Keratinocyte (primary cell): ENCODE data around the gene SPATA12.

Experiments
- EZH2 ChIP-seq: IDR thresholded peaks from one replicate; pipeline ENCODE4 v1.6.1; 2012; ENCODE audit warnings: inconsistent platforms, mild to moderate bottlenecking, low read length, moderate library complexity
- TF ChIP-seq, protein P1 (sequence below), 3 experiments: IDR thresholded peaks in 1 of 3; conservative IDR thresholded peaks in 1 of 3; optimal IDR thresholded peaks in 1 of 3; 2 replicates in 2 of 3; 3 replicates in 1 of 3; pipeline versions ENCODE3 to v1.5.1; 2011; ENCODE audit warnings: low read length in 3 of 3, mild to moderate bottlenecking in 3 of 3, moderate library complexity in 2 of 3, control low read depth in 1 of 3, inconsistent platforms in 1 of 3; ENCODE audit not compliant: insufficient read depth in 2 of 3; ENCODE audit errors: extremely low read depth in 1 of 3

DNA sequence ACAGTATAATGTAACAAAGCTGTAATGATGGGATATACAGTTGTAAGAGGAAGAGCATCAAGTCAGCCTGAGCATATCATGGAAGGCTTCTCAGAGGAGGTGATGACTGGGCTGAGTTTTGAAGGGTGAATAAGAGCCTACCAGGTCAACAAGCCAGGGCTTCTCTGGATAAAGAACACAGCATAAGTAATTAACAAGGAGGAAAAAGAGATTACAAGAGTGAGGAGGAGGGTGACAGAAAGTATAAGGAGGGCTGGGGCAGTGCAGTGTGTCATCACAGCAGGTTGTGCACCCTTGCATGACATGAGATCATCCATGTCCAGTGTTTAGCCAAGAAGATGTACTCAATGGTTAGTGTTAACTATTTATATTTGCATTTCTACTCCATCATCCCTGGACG is 16.9 kb upstream of the SPATA12 start:
- TF ChIP-seq, protein P1, sequence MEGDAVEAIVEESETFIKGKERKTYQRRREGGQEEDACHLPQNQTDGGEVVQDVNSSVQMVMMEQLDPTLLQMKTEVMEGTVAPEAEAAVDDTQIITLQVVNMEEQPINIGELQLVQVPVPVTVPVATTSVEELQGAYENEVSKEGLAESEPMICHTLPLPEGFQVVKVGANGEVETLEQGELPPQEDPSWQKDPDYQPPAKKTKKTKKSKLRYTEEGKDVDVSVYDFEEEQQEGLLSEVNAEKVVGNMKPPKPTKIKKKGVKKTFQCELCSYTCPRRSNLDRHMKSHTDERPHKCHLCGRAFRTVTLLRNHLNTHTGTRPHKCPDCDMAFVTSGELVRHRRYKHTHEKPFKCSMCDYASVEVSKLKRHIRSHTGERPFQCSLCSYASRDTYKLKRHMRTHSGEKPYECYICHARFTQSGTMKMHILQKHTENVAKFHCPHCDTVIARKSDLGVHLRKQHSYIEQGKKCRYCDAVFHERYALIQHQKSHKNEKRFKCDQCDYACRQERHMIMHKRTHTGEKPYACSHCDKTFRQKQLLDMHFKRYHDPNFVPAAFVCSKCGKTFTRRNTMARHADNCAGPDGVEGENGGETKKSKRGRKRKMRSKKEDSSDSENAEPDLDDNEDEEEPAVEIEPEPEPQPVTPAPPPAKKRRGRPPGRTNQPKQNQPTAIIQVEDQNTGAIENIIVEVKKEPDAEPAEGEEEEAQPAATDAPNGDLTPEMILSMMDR (optimal IDR thresholded peaks at IDR 0.05 in 1 of 3, IDR thresholded peaks at IDR 0.05 in 1 of 3, conservative IDR thresholded peaks at IDR 0.05 in 1 of 3; ENCODE audit: extremely low read depth in 1 of 3, insufficient read depth in 2 of 3, low read length in 3 of 3), result no peak
- TF ChIP-seq EZH2, result no peak
